Activated T-helper 1 cell treated with anti-CD3 and anti-CD28 coated beads, Interleukin-2, amount 50 U/mL, for 16 hours (primary cell): ENCODE data around the gene GPR34.
"Not testable (repeated sequence)": the region's sequence is repeated elsewhere in the genome, so short reads cannot be mapped to it uniquely, and the experiment has no call there.

Source experiments
- DNase-seq, 2 donors: peaks; one replicate each; pipeline ENCODE4 v3.0.0-alpha.2; 2020; ENCODE audit warnings: low read depth in 1 of 2, low spot score in 1 of 2

The GPR34 gene

GRCh38 chrX:41688835-41689234 lies at the start of gene GPR34:
Gene GPR34 (plus strand): TSS chrX:41688973. CDS start chrX:41695634, 6,661 bp downstream.
- no peak for DNase-seq

- not testable (repeated sequence) for DNase-seq
Measured at GRCh38 chrX:41646201-41646600, 42.6 kb upstream of the GPR34 start.

GRCh38 chrX:41653125-41653524 lies 35.6 kb upstream of the GPR34 start:
- no peak for DNase-seq

GRCh38 chrX:41655101-41655500 lies 33.7 kb upstream of the GPR34 start:
- no peak for DNase-seq

GRCh38 chrX:41655631-41656030 lies 33.1 kb upstream of the GPR34 start:
- DNase-seq, result no peak

- DNase-seq, result no peak
Measured at GRCh38 chrX:41661366-41662095, 27.2 kb upstream of the GPR34 start.

GRCh38 chrX:41664375-41664901 lies 24.3 kb upstream of the GPR34 start:
- DNase-seq, result no peak

- no peak for DNase-seq
Measured at GRCh38 chrX:41664908-41665307, 23.9 kb upstream of the GPR34 start.

GRCh38 chrX:41665686-41666085 lies 23.1 kb upstream of the GPR34 start:
- DNase-seq, result no peak

- no peak for DNase-seq
Measured at GRCh38 chrX:41666251-41666650, 22.5 kb upstream of the GPR34 start.

GRCh38 chrX:41667631-41668030 lies 21.1 kb upstream of the GPR34 start:
- no peak for DNase-seq

GRCh38 chrX:41670112-41670511 lies 18.7 kb upstream of the GPR34 start:
- DNase-seq, result no peak

GRCh38 chrX:41671082-41671481 lies 17.7 kb upstream of the GPR34 start:
- no peak for DNase-seq

- no peak for DNase-seq
Measured at GRCh38 chrX:41672643-41673042, 16.1 kb upstream of the GPR34 start.

- DNase-seq, result not testable (repeated sequence)
Measured at GRCh38 chrX:41676361-41676760, 12.4 kb upstream of the GPR34 start.

GRCh38 chrX:41677183-41678060 lies 11.4 kb upstream of the GPR34 start:
- no peak for DNase-seq

- no peak for DNase-seq
Measured at GRCh38 chrX:41684138-41684537, 4.6 kb upstream of the GPR34 start.

GRCh38 chrX:41684940-41685339 lies 3.8 kb upstream of the GPR34 start:
- DNase-seq, result no peak

- no peak for DNase-seq
Measured at GRCh38 chrX:41686788-41687187, 2.0 kb upstream of the GPR34 start.

GRCh38 chrX:41688156-41688555 lies 617 bp upstream of the GPR34 start:
- no peak for DNase-seq

- no peak for DNase-seq
Measured at GRCh38 chrX:41689711-41690110, 938 bp downstream of the GPR34 start.

GRCh38 chrX:41692162-41692749 lies 3.5 kb downstream of the GPR34 start:
- no peak for DNase-seq
